Glutamatergic neuron (in vitro differentiated cells): ENCODE measurements around the gene OR10A2. TPM values are rescaled to one million over a fixed set of nuclear protein-coding genes. Genes with fewer than 3 reads are reported as not detected.
"Not testable (repeated sequence)": the region's sequence is repeated elsewhere in the genome, so short reads cannot be mapped to it uniquely, and the experiment has no call there.

Experiments
- DNase-seq: peaks from one replicate; pipeline ENCODE4 v3.0.0; 2022
- H3K27ac Mint-ChIP-seq: one replicate; pipeline ENCODE4 v1.8.0; 2020; ENCODE audit warnings: mild to moderate bottlenecking, mixed read lengths, inconsistent platforms; ENCODE audit not compliant: unreplicated experiment
- H3K27me3 Mint-ChIP-seq: one replicate; pipeline ENCODE4 v1.8.0; 2020; ENCODE audit warnings: mild to moderate bottlenecking, moderate library complexity, mixed read lengths, inconsistent platforms; ENCODE audit not compliant: unreplicated experiment
- H3K36me3 Mint-ChIP-seq: one replicate; pipeline ENCODE4 v1.8.0; 2020; ENCODE audit warnings: mild to moderate bottlenecking, mixed read lengths, inconsistent platforms; ENCODE audit not compliant: unreplicated experiment
- H3K4me1 Mint-ChIP-seq: one replicate; pipeline ENCODE4 v1.8.0; 2020; ENCODE audit warnings: mild to moderate bottlenecking, low read depth, mixed read lengths, inconsistent platforms; ENCODE audit not compliant: unreplicated experiment
- H3K4me3 Mint-ChIP-seq: one replicate; pipeline ENCODE4 v1.8.0; 2020; ENCODE audit warnings: mild to moderate bottlenecking, mixed read lengths, inconsistent platforms; ENCODE audit not compliant: unreplicated experiment
- H3K9me3 Mint-ChIP-seq: one replicate; pipeline ENCODE4 v1.8.0; 2020; ENCODE audit warnings: mild to moderate bottlenecking, moderate library complexity, mixed read lengths, inconsistent platforms; ENCODE audit not compliant: unreplicated experiment
- CTCF ChIP-seq: fragments of 200-600 bp; sonication (generic); IDR thresholded peaks from one replicate; pipeline ENCODE4 v1.5.0; 2021; ENCODE audit not compliant: partially characterized antibody, unreplicated experiment
- total RNA-seq: library from RNA; stranded (reverse); fragmentation: NEBNext Ultra II Directional; extraction: Animal tissue kit (Norgen Biotek cat#: 25700); gene quantifications from one replicate; pipeline ENCODE4 v1.2.1, GENCODE V29; 2021; ENCODE audit not compliant: unreplicated experiment

Gene OR10A2
- total RNA-seq, 1 donor from 2014 or later = not detected

- H3K27me3 Mint-ChIP-seq = no peaks in the 10 kb centered on the region
- H3K36me3 Mint-ChIP-seq = no peaks in the 10 kb centered on the region
- H3K27ac Mint-ChIP-seq = no peak within 1 kb of the TSS
- no peak for DNase-seq
- H3K4me3 Mint-ChIP-seq = no peak within 1 kb of the TSS
- no peak for TF ChIP-seq CTCF
- no peaks in the 10 kb centered on the region for H3K9me3 Mint-ChIP-seq
- H3K4me1 Mint-ChIP-seq = no peaks in the 10 kb centered on the region
Observed at GRCh38 chr11:6892400-6892799, 29.5 kb downstream of the OR10A2 start, which contains the start of gene OR2D2. Gene OR2D2 (minus strand): TSS chr11:6892500. CDS start chr11:6892500, 0 bp downstream.

- no peak overlapping the region for H3K4me3 Mint-ChIP-seq
- DNase-seq = no peak
- no peak for TF ChIP-seq CTCF
- H3K4me1 Mint-ChIP-seq = no peaks in the 10 kb centered on the region
- H3K36me3 Mint-ChIP-seq = no peaks in the 10 kb centered on the region
- no peak overlapping the region for H3K27ac Mint-ChIP-seq
- no peaks in the 10 kb centered on the region for H3K27me3 Mint-ChIP-seq
- H3K9me3 Mint-ChIP-seq = no peaks in the 10 kb centered on the region
Observed at GRCh38 chr11:6894097-6894496, 31.2 kb downstream of the OR10A2 start.

DNA sequence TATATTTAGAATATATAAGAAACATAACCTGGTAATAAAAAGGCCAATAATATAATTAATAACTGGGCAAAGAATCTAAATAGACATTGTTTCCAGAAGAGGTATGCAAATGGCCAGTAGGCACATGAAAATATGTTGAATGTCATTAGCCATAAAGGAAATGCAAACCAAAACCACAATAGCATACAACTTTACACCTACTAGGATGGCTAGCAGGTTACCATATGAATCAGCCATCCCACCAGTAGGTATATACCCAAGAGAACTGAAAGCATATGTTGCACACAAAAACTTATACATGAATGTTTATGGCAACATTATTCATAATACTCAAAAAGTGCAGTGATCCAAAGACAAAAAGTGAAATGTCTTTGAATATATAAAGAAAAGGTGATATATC is 32.2 kb downstream of the OR10A2 start:
- TF ChIP-seq CTCF = no peak

GRCh38 chr11:6898911-6899310 is 36.1 kb downstream of the OR10A2 start:
- Mint-ChIP-seq H3K4me3 (no peak overlapping the region), H3K4me1 (no peaks in the 10 kb centered on the region), H3K27me3 (no peaks in the 10 kb centered on the region), H3K9me3 (no peaks in the 10 kb centered on the region), H3K36me3 (no peaks in the 10 kb centered on the region), H3K27ac (no peak overlapping the region)
- DNase-seq = no peak
- no peak for TF ChIP-seq CTCF

More for the DNA sequence above, 32.2 kb downstream of the OR10A2 start:
- Mint-ChIP-seq H3K36me3 (no peaks in the 10 kb centered on the region), H3K27me3 (no peaks in the 10 kb centered on the region), H3K9me3 (no peaks in the 10 kb centered on the region), H3K4me3 (no peak overlapping the region), H3K27ac (no peak overlapping the region), H3K4me1 (no peaks in the 10 kb centered on the region)
- DNase-seq = no peak

GRCh38 chr11:6900327-6900999 is 37.6 kb downstream of the OR10A2 start:
- Mint-ChIP-seq H3K27ac (no peak overlapping the region), H3K27me3 (peaks cover 2% of the 10 kb centered on the region), H3K9me3 (peaks cover 4% of the 10 kb centered on the region), H3K4me1 (no peaks in the 10 kb centered on the region), H3K36me3 (no peaks in the 10 kb centered on the region), H3K4me3 (no peak overlapping the region)
- no peak for TF ChIP-seq CTCF
- no peak for DNase-seq

DNA sequence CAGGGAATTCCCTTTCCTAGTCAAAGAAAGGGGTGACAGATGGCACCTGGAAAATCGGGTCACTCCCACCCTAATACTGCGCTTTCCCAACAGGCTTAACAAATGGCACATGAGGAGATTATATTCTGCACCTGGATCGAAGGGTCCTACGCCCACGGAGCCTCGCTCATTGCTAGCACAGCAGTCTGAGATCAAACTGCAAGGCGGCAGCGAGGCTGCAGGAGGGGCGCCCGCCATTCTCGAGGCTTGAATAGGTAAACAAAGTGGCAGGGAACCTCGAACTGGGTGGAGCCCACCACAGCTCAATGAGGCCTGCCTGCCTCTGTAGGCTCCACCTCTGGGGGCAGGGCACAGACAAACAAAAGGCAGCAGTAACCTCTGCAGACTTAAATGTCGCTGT is 41.9 kb downstream of the OR10A2 start:
- H3K36me3 Mint-ChIP-seq, DNase-seq, H3K9me3 Mint-ChIP-seq, H3K4me1 Mint-ChIP-seq, H3K4me3 Mint-ChIP-seq, H3K27ac Mint-ChIP-seq, H3K27me3 Mint-ChIP-seq: not testable (repeated sequence)
